ENCODE results near the gene GTPBP6.
A peak's percentile ranks its signal among the peaks of the same experiment; 100 is the strongest.
"Not testable (repeated sequence)": the region's sequence is repeated elsewhere in the genome, so short reads cannot be mapped to it uniquely, and the experiment has no call there.

GTPBP6 gene

DNA sequence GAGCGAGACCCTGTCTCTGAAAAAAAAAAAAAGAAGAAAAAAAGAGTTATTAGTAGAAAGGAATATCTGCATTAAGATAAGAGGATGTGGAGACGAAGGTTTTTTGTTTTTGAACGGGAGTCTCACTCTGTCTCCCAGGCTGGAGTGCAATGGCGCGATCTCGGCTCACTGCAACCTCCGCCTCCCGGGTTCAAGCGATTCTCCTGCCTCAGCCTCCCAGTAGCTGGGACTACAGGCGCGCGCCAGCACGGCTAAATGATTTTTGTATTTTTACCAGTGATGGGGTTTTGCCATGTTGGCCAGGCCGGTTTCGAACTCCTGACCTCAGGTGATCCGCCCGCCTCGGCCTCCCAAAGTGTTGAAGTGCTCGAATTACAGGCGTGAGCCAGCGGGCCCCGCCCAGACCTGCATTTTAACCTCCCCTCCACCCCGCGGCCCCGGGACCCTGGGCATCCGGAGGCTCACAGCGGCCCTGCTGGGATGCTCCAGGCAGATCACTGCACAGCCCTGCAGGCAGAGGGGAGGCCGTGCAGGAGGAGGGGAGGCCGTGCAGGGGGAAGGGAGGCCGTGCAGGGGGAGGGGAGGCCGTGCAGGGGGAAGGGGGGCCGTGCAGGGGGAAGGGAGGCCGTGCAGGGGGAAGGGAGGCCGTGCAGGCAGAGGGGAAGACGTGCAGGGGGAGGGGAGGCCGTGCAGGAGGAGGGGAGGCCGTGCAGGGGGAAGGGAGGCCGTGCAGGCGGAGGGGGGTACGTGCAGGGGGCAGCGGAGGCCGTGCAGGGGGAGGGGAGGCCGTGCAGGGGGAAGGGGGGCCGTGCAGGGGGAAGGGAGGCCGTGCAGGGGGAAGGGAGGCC lies 38.6 kb downstream of the GTPBP6 start:
- H3K4me3 ChIP-seq (ENCODE audit: low read length); DNase-seq (ENCODE audit: low read depth, low spot score): not testable (repeated sequence)

- no peak overlapping the region; the same call in 1 of the 2 replicates for H3K4me3 ChIP-seq (ENCODE audit: low read length)
- no peak for DNase-seq (ENCODE audit: low read depth, low spot score)
Measured at GRCh38 chrX:276581-277201, 41.9 kb downstream of the GTPBP6 start.

GRCh38 chrX:275967-276580 lies 42.5 kb downstream of the GTPBP6 start:
- no peak for DNase-seq (ENCODE audit: low read depth, low spot score)

DNA sequence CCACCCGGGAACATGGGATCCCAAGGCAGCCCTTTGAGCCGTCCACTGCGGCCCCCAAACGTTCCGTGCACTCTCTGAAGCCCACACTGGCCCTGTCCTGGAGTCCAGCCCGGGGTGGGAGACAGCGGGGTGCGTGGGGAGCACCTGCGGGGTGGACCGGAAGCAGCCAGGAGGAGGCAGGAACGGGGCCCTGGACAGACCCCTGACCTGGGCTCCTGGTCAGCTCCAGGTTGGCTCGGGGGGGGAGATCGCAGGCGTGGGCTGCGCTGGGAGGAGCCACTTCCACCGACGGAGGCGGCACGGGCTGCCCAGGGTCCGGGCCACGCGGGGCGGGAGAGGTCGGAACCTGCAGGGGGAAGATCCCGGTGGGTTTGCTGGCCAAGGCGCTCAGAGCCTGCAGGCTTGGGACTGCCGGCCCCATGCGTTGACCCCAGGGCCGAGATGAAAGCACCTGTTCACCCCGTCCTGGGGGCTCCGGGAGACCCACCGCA lies 43.1 kb downstream of the GTPBP6 start:
- DNase-seq (ENCODE audit: low read depth, low spot score) = no peak

More at GRCh38 chrX:275967-276580, 42.5 kb downstream of the GTPBP6 start:
- H3K4me3 ChIP-seq (ENCODE audit: low read length) = peak overlapping the region; percentile 9

GRCh38 chrX:274904-275475 lies 43.6 kb downstream of the GTPBP6 start:
- no peak overlapping the region for H3K4me3 ChIP-seq (ENCODE audit: low read length)
- peak; percentile 21 for DNase-seq (ENCODE audit: low read depth, low spot score)

More for the DNA sequence above, 43.1 kb downstream of the GTPBP6 start:
- H3K4me3 ChIP-seq (ENCODE audit: low read length) = no peak overlapping the region; the same call in 1 of the 2 replicates

DNA sequence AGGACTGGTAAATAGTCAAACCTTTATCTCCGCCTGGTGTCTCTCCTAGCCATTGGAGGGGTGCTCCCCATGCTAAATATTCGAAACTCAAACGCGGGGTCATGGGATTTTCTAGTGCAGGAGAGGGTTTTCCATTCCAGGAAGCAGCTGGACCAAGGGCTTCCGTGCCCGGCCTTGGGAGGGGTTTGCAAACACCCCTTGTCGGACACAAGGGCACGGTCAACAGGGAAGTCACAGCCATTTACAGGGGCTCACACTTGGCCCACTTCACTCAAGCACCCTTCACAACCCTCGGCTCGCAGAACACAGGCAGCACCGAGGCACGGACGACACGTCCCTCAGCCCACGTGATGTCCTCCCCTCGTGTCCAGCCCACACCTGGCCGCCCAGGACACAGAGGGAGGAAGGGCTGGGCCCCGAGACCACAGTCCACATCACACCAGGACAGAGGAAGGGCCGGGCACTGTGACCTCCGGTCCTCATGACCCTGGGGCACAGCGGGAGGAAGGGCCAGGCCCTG lies 47.7 kb downstream of the GTPBP6 start:
- no peak for DNase-seq (ENCODE audit: low read depth, low spot score)
- H3K4me3 ChIP-seq (ENCODE audit: low read length) = no peak overlapping the region

GRCh38 chrX:267771-268261 lies 50.8 kb downstream of the GTPBP6 start:
- no peak overlapping the region for H3K4me3 ChIP-seq (ENCODE audit: low read length)
- DNase-seq (ENCODE audit: low read depth, low spot score) = no peak

DNA sequence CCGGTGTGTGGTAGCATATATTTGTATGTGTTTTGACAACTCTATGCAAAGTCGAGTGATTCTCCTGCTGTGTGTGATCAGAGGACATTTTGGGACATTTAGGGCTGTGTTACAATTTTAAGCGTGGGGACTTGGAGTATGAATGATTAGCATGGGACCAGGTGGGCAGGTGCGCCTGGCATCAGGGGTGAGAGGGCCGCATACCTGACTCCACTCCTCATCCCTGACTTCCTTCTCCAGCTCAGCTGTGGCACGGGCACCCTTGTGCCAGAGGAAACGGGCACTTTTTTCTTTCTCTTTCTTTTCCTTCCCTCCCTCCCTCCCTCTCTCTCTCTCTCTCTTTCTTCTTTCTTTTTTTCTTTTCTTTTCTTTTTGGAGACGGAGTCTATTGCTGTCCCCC lies 53.1 kb downstream of the GTPBP6 start:
- no peak for DNase-seq (ENCODE audit: low read depth, low spot score)
- H3K4me3 ChIP-seq (ENCODE audit: low read length) = no peak overlapping the region

GRCh38 chrX:264634-265455 lies 53.8 kb downstream of the GTPBP6 start:
- H3K4me3 ChIP-seq (ENCODE audit: low read length) = no peak overlapping the region
- DNase-seq (ENCODE audit: low read depth, low spot score) = no peak

- not testable (repeated sequence) for H3K4me3 ChIP-seq (ENCODE audit: low read length); DNase-seq (ENCODE audit: low read depth, low spot score)
Measured at GRCh38 chrX:264006-264405, 54.6 kb downstream of the GTPBP6 start.

GRCh38 chrX:262381-262909 lies 56.2 kb downstream of the GTPBP6 start:
- H3K4me3 ChIP-seq (ENCODE audit: low read length) = no peak overlapping the region
- DNase-seq (ENCODE audit: low read depth, low spot score) = no peak

DNA sequence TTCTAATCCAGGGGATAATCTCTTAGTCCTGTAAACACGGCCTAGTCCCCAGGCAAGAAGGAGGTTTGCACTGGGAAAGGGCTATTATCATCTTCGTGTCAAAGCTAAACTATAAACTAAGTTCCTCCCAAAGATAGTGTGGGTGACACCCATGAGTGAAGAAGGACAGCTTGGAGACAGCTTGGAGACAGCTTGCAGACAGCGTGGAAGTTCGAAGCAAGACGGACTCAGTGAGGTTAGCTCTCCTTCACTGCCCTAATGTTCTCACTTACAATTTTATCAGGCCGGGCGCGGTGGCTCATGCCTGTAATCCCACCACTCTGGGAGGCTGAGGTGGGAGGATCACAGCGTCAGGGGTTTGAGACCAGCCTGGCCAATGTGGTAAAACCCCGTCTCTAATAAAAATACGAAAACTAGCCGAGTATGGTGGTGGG lies 56.7 kb downstream of the GTPBP6 start:
- H3K4me3 ChIP-seq (ENCODE audit: low read length) = no peak overlapping the region
- no peak for DNase-seq (ENCODE audit: low read depth, low spot score)

GRCh38 chrX:261167-261918 lies 57.3 kb downstream of the GTPBP6 start:
- DNase-seq (ENCODE audit: low read depth, low spot score) = no peak

DNA sequence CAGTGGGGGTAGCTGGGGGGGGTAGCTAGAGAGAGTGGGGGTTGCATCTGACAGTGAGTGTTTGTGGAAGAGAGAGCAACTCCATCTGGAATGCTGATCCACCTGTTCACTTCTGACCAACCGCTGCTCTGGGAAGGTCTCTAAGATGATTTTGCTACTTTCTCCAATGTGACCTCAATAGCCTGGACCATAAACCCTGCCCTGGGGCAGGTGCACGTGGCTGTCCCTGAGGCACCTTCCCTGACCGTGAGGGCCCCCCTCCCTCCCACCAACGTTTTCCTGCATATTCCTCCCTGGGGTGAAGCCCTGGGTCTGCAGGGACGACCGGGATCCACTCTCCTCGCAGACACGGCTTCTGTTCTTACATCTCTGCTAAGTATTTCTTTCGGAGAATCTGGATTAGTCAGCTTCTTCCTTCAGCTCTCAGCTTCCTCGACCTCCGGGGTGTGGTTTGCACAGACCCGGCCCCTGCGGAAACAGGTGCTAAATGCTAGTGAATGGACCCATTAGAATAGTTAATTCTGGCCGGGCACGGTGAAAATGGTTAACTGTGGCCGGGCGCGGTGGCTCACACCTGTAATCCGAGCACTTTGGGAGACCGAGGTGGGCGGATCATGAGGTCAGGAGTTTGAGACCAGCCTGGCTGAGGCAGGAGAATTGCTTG lies 58.8 kb downstream of the GTPBP6 start:
- DNase-seq (ENCODE audit: low read depth, low spot score) = no peak
- H3K4me3 ChIP-seq (ENCODE audit: low read length) = no peak overlapping the region

More at GRCh38 chrX:261167-261918, 57.3 kb downstream of the GTPBP6 start:
- no peak overlapping the region for H3K4me3 ChIP-seq (ENCODE audit: low read length)

DNA sequence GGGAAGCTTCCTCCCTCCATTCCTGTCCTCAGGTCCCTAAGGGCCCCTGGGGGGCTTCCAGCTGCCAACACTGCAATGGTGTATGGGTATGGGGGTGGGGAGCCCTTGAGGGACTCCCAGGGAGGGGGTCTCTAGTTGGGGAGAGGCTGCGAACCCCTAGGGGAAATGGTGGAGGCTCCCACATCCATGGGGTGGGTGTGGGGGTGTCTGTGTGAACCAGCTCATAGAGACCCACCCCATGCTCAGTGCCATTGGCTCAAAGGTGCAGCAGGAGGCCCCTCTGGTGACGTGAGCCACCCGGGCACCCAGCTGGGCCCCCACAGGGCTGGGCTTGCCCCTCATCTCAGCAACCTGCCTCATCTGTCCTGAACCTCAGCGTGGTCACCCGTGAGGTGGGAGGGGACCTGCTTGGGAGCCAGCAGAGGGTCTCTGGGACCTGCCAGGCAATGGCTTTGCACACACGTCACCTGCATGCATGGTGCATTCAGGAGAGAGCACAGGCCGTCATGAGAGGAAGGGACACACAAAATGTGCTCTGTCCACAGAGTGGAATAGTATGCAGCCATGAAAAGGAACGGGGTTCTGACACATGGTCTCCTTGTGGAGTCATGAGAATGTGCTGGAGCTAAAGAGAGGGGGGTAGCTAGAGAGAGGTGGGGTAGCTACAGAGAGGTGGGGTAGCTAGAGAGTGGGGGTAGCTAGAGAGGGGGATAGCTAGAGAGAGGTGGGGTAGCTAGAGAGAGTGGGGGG lies 60.1 kb downstream of the GTPBP6 start:
- DNase-seq (ENCODE audit: low read depth, low spot score) = no peak

DNA sequence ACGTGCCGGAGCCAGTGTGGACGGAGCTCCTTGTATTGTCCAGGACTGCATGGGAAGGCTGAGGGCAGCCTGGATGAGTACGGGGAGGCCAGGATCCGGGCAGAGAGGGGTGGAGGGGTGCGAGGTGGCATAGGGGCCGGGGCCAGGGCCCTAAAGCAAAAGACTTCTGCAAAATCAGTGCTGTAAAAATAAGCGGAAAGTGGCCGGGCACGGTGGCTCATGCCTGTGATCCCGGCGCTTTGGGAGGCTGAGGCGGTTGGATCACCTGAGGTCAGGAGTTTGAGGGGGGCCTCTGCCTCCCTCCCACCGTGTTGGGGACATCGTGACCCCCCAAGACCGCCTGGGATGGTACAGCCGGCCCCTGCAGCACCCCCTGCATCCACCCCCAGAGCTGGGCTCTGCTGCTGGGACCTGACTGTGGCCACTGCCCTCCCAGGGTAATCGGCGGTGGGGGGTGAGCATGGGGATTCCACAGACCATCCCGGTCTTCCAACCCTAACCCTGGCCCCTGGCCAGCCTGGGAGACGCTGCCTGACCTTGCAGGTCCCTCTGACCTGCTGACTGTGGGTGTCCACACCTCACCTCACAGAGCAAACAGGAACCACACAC lies 60.8 kb downstream of the GTPBP6 start:
- DNase-seq (ENCODE audit: low read depth, low spot score) = no peak
- H3K4me3 ChIP-seq (ENCODE audit: low read length) = no peak overlapping the region

More for the DNA sequence above, 60.1 kb downstream of the GTPBP6 start:
- H3K4me3 ChIP-seq (ENCODE audit: low read length) = no peak overlapping the region
